C4-2B (cell line): ENCODE data around the gene VEGFC.

Source experiments
- ZFX ChIP-seq: fragments of 450-650 bp; IDR thresholded peaks from 2 replicates; pipeline ENCODE4 v1.6.1; 2017
- TF ChIP-seq, protein P1 (sequence below): fragments of 450-650 bp; conservative IDR thresholded peaks from 2 replicates; pipeline ENCODE4 v1.5.1; 2017; ENCODE audit warnings: mild to moderate bottlenecking

- TF ChIP-seq, protein P1, sequence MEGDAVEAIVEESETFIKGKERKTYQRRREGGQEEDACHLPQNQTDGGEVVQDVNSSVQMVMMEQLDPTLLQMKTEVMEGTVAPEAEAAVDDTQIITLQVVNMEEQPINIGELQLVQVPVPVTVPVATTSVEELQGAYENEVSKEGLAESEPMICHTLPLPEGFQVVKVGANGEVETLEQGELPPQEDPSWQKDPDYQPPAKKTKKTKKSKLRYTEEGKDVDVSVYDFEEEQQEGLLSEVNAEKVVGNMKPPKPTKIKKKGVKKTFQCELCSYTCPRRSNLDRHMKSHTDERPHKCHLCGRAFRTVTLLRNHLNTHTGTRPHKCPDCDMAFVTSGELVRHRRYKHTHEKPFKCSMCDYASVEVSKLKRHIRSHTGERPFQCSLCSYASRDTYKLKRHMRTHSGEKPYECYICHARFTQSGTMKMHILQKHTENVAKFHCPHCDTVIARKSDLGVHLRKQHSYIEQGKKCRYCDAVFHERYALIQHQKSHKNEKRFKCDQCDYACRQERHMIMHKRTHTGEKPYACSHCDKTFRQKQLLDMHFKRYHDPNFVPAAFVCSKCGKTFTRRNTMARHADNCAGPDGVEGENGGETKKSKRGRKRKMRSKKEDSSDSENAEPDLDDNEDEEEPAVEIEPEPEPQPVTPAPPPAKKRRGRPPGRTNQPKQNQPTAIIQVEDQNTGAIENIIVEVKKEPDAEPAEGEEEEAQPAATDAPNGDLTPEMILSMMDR, result no peak
- TF ChIP-seq ZFX, result no peak
Observed at GRCh38 chr4:176780995-176781738, 11.6 kb downstream of the VEGFC start.
